Body of pancreas (tissue), 4 donors: Measurements from ENCODE around the gene TBX21. TPM values are rescaled to one million over a fixed set of nuclear protein-coding genes. Genes with fewer than 3 reads are reported as not detected.

Source experiments
- ATAC-seq: fragments of 150-250 bp; one replicate; pipeline ENCODE4 v1.9.1; 2016
- DNase-seq, 4 donors: peaks; one replicate each; pipeline ENCODE4 v3.0.0-alpha.2; 2019
- H3K27ac ChIP-seq, 4 donors: fragments of 200-600 bp; sonication (generic); 1 replicate in 3 of 4; 2 replicates in 1 of 4; pipeline versions ENCODE4 v1.5.1 to v1.6.1; 2016 to 2019; ENCODE audit warnings: mild to moderate bottlenecking in 1 of 4, mixed read lengths in 1 of 4, moderate library complexity in 1 of 4
- H3K27me3 ChIP-seq, 2 donors: fragments of 200-600 bp; sonication (generic); one replicate each; pipeline ENCODE4 v1.6.0; 2016; ENCODE audit warnings: mild to moderate bottlenecking in 1 of 2
- H3K36me3 ChIP-seq, 2 donors: fragments of 200-600 bp; sonication (generic); replicated peaks in 1 of 2; 2 replicates each; pipeline ENCODE4 v1.5.1; 2016; ENCODE audit warnings: low read depth in 2 of 2; ENCODE audit not compliant: insufficient read depth in 1 of 2
- H3K4me1 ChIP-seq: fragments of 200-600 bp; sonication (generic); one replicate; pipeline ENCODE4 v1.6.0; 2016
- H3K4me3 ChIP-seq, 2 donors: fragments of 200-600 bp; sonication (generic); 1 replicate in 1 of 2; 2 replicates in 1 of 2; pipeline ENCODE4 v1.5.1; 2016 to 2019
- H3K9me3 ChIP-seq, 3 donors: fragments of 200-600 bp; sonication (generic); 1 replicate in 2 of 3; 2 replicates in 1 of 3; pipeline ENCODE4 v1.5.1; 2016
- CTCF ChIP-seq, 7 experiments: fragments of 450-650 bp in 4 of 7; fragments of 200-600 bp in 3 of 7; sonication (generic) in 3 of 7; IDR thresholded peaks; one replicate each; pipeline ENCODE4 v1.5.1; 2016 to 2019; ENCODE audit warnings: antibody characterized with exemption in 7 of 7
- POLR2A ChIP-seq, 3 donors: fragments of 450-650 bp; IDR thresholded peaks; one replicate each; pipeline ENCODE4 v1.6.1; 2016; ENCODE audit warnings: antibody characterized with exemption in 3 of 3, mild to moderate bottlenecking in 2 of 3
- WGBS, 2 donors: methylation state at CpG; one replicate each; pipeline ENCODE4 v1.1.5; 2017; 5-methylcytosine and 5-hydroxymethylcytosine counted together
- intact Hi-C: fragments of 100-400 bp; cut with DNase I; formaldehyde crosslinking; loops from one replicate; pipeline ENCODE4 v1.15.1; 2023
- total RNA-seq, 2 donors: library from RNA; depleted of rRNA; stranded (reverse); fragments of >200 nt; gene quantifications; one replicate each; pipeline ENCODE4 v1.1.0, GENCODE V29; 2016

TBX21 gene
- total RNA-seq, 2 donors from 2014 or later = 1.0 TPM; not detected in 1

DNA sequence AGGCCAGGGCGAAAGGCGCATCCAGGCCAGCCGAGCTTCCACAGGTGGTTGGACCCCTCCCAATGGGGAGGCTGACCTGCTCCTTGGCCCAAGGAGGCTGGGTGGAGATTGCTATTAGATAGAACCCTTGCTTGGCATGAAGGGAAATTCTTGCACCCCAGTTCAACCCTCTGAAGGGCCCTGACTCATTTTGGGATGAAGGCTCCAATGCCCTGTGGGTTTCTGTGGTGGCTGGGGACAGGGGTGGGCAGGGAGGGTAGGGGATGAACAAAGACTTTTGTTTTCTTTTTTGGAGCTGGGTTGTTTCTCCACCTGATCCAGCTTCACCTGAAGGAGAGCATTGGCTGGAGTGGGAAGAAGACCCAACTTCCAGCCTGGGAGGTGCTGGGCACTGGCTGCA, 16.7 kb upstream of the TBX21 start:
- Histone ChIP-seq H3K27me3 (peaks cover 0 to 9% of the 10 kb centered on the region in 2 donors), H3K4me1 (peaks cover 5% of the 10 kb centered on the region), H3K36me3 (no peaks in the 10 kb centered on the region), H3K9me3 (no peaks in the 10 kb centered on the region), H3K27ac (no peak overlapping the region), H3K4me3 (no peak overlapping the region)
- DNase-seq = no peak
- 82% methylated on average over 3 of the region's 3 CpGs; no CpG with 5 or more reads in 1 of the 2 donors for WGBS, 2 donors
- intact Hi-C loops = no loop called here
- ATAC-seq = no peak
- TF ChIP-seq CTCF (IDR thresholded peaks at IDR 0.05) (no peak), POLR2A (IDR thresholded peaks at IDR 0.05) (no peak)

DNA sequence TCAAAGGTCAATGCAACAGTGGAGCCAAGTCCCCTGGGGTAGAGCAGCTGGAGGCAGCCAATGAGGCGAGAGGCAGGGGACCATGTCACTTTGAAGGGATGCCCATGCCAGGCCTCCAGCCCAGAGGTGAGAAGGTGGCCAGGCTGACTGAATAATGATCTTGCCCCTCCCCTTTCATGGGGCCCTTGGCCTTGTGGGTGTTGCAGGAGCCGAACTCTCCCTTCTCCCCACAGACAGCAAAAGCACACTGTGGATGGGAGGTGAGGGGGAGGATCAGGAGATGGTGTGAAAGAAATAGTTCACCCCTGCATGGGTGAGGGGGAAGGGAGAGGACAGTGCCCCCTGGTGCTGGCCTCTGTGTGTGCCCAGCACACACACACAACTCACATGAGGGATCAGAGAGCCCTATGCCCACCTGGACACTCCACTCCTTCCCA, 15.8 kb upstream of the TBX21 start:
- no peaks in the 10 kb centered on the region for H3K9me3 ChIP-seq
- no peak overlapping the region for H3K27ac ChIP-seq
- no peaks in the 10 kb centered on the region for H3K36me3 ChIP-seq
- DNase-seq = peak in 1 of 4 donors; percentile 35
- no peak overlapping the region for H3K4me3 ChIP-seq
- intact Hi-C loops = no loop called here
- no peak for TF ChIP-seq POLR2A (IDR thresholded peaks at IDR 0.05)
- peak in 6 of 7 experiments; percentile 19 to 32 (median 28) for TF ChIP-seq CTCF (IDR thresholded peaks at IDR 0.05)
- WGBS, 2 donors = 50 to 58% methylated on average over 2 of the region's 2 CpGs
- H3K27me3 ChIP-seq = peaks cover 0 to 16% of the 10 kb centered on the region in 2 donors
- peaks cover 8% of the 10 kb centered on the region for H3K4me1 ChIP-seq
- no peak for ATAC-seq

- intact Hi-C loops = no loop called here
- peaks cover 0 to 16% of the 10 kb centered on the region in 2 donors for H3K27me3 ChIP-seq
- peaks cover 8% of the 10 kb centered on the region for H3K4me1 ChIP-seq
- no peak for TF ChIP-seq POLR2A (IDR thresholded peaks at IDR 0.05)
- TF ChIP-seq CTCF (IDR thresholded peaks at IDR 0.05) = no peak
- ATAC-seq (no peak), DNase-seq (no peak)
- H3K36me3 ChIP-seq = no peaks in the 10 kb centered on the region
- no peak overlapping the region for H3K4me3 ChIP-seq
- WGBS, 2 donors = 14 to 15% methylated on average over 7 to 9 of the region's 9 CpGs
- no peaks in the 10 kb centered on the region for H3K9me3 ChIP-seq
- no peak overlapping the region for H3K27ac ChIP-seq
Observed at GRCh38 chr17:47717979-47718621, 14.9 kb upstream of the TBX21 start.

GRCh38 chr17:47718634-47719405, 14.2 kb upstream of the TBX21 start:
- TF ChIP-seq CTCF (IDR thresholded peaks at IDR 0.05) (no peak), POLR2A (IDR thresholded peaks at IDR 0.05) (no peak)
- Histone ChIP-seq H3K4me1 (peaks cover 8% of the 10 kb centered on the region), H3K36me3 (no peaks in the 10 kb centered on the region), H3K4me3 (no peak overlapping the region), H3K27ac (no peak overlapping the region), H3K9me3 (no peaks in the 10 kb centered on the region), H3K27me3 (peaks cover 0 to 16% of the 10 kb centered on the region in 2 donors)
- ATAC-seq = no peak
- intact Hi-C loops = no loop called here
- DNase-seq = no peak
- 38 to 52% methylated on average over 7 to 8 of the region's 8 CpGs for WGBS, 2 donors
